Stimulated activated CD4-positive, alpha-beta T cell treated with anti-CD3 and anti-CD28 coated beads, Interleukin-1b, Interleukin-23, amount 100 ng/mL, for 48 hours (primary cell): ENCODE data around the gene EML6.

Source experiments
- DNase-seq: peaks from one replicate; pipeline ENCODE4 v3.0.0-alpha.2; 2020

Gene EML6

GRCh38 chr2:54952425-54952824 is 229.0 kb downstream of the EML6 start:
- DNase-seq, result no peak

- peak; percentile 11 for DNase-seq
Observed at GRCh38 chr2:54952978-54953456, 229.6 kb downstream of the EML6 start.

- no peak for DNase-seq
Observed at GRCh38 chr2:54954158-54954557, 230.7 kb downstream of the EML6 start.

- DNase-seq, result no peak
Observed at GRCh38 chr2:54954705-54955357, 231.4 kb downstream of the EML6 start.

GRCh38 chr2:54955358-54956110 is 232.1 kb downstream of the EML6 start:
- DNase-seq, result no peak

- no peak for DNase-seq
Observed at GRCh38 chr2:54956111-54956627, 232.7 kb downstream of the EML6 start.

- DNase-seq, result no peak
Observed at GRCh38 chr2:54957321-54957999, 234.0 kb downstream of the EML6 start.

- no peak for DNase-seq
Observed at GRCh38 chr2:54958717-54959371, 235.4 kb downstream of the EML6 start.

- no peak for DNase-seq
Observed at GRCh38 chr2:54960164-54960563, 236.7 kb downstream of the EML6 start.

- DNase-seq, result no peak
Observed at GRCh38 chr2:54962511-54962910, 239.0 kb downstream of the EML6 start.

- no peak for DNase-seq
Observed at GRCh38 chr2:54962935-54963440, 239.5 kb downstream of the EML6 start.

GRCh38 chr2:54963476-54963875 is 240.0 kb downstream of the EML6 start:
- DNase-seq, result no peak

- DNase-seq, result no peak
Observed at GRCh38 chr2:54964271-54964670, 240.8 kb downstream of the EML6 start.

GRCh38 chr2:54964816-54965215 is 241.4 kb downstream of the EML6 start:
- DNase-seq, result no peak

- DNase-seq, result no peak
Observed at GRCh38 chr2:54965425-54965824, 242.0 kb downstream of the EML6 start.

- DNase-seq, result no peak
Observed at GRCh38 chr2:54966165-54966832, 242.8 kb downstream of the EML6 start.

- DNase-seq, result no peak
Observed at GRCh38 chr2:54966837-54967236, 243.4 kb downstream of the EML6 start.

GRCh38 chr2:54967269-54967668 is 243.8 kb downstream of the EML6 start:
- no peak for DNase-seq

- DNase-seq, result no peak
Observed at GRCh38 chr2:54967759-54968365, 244.4 kb downstream of the EML6 start.

- no peak for DNase-seq
Observed at GRCh38 chr2:54968561-54969218, 245.2 kb downstream of the EML6 start.

- no peak for DNase-seq
Observed at GRCh38 chr2:54969295-54969939, 246.0 kb downstream of the EML6 start.
